ENCODE measurements around the gene TEPSIN. TPM values are rescaled to one million over a fixed set of nuclear protein-coding genes. Genes with fewer than 3 reads are reported as not detected.

TEPSIN gene
- polyA plus RNA-seq, 1 donor (not counting 4 experiments of a cell fraction or from before 2014, with no cell fraction given), result 7.1 TPM

DNA sequence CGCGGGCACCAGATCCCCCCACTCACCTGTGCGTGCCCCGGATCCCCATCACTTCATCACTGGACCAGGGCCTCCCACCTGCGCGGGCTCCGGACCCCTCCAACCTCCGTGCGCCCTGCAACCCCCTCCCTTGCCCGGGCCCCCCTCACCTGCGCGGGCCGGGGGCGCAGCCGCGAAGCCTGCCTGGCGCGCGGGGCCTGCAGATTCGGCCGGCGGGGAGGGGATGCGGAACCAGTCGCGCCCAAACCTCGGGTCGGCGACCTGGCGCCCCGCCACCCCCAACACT is 16.3 kb downstream of the TEPSIN start:
- TF ChIP-seq CTCF (optimal IDR thresholded peaks at IDR 0.05 in 1 of 3, IDR thresholded peaks at IDR 0.05 in 1 of 3, conservative IDR thresholded peaks at IDR 0.05 in 1 of 3; ENCODE audit: extremely low read depth in 1 of 3, insufficient read depth in 2 of 3, low read length in 3 of 3) (no peak), EZH2 (IDR thresholded peaks at IDR 0.05; ENCODE audit: low read length) (no peak)
- no peaks in the 10 kb centered on the region for H3K79me2 ChIP-seq (ENCODE audit: control insufficient read depth, insufficient read depth, low read length)
- H2AFZ ChIP-seq (ENCODE audit: control insufficient read depth, low read length), result peak overlapping the region; percentile 71
- H3K27ac ChIP-seq (ENCODE audit: control insufficient read depth, insufficient read depth, low read length), result no peak overlapping the region
- no peaks in the 10 kb centered on the region for H3K9me1 ChIP-seq (ENCODE audit: control insufficient read depth, extremely low read depth, insufficient read depth, low read length)
- DNase-seq (ENCODE audit: low read depth, low spot score), result no peak
- peak overlapping the region; percentile 87 for H3K4me2 ChIP-seq (ENCODE audit: control insufficient read depth, extremely low read depth, insufficient read depth, low read depth, low read length)
- H3K9me3 ChIP-seq (ENCODE audit: control insufficient read depth, low read depth, low read length), result no peaks in the 10 kb centered on the region
- peaks cover 17% of the 10 kb centered on the region for H3K4me1 ChIP-seq (ENCODE audit: control insufficient read depth, extremely low read depth, insufficient read depth, low read length)
- H3K36me3 ChIP-seq (ENCODE audit: control insufficient read depth in 2 of 2, extremely low read depth in 1 of 2, insufficient read depth in 2 of 2, low read length in 2 of 2), result no peaks in the 10 kb centered on the region
- no peaks in the 10 kb centered on the region for H4K20me1 ChIP-seq (ENCODE audit: control insufficient read depth, extremely low read depth, insufficient read depth, low read length)
- H3K4me3 ChIP-seq (ENCODE audit: control insufficient read depth in 2 of 3, extremely low read depth in 1 of 3, insufficient read depth in 2 of 3, low read depth in 1 of 3, low read length in 3 of 3), result peak overlapping the region; percentile 51 to 79 (median 67)
- no peaks in the 10 kb centered on the region for H3K27me3 ChIP-seq (ENCODE audit: control insufficient read depth, extremely low read depth, insufficient read depth, low read length)
- peak overlapping the region; percentile 56 for H3K9ac ChIP-seq (ENCODE audit: control insufficient read depth, extremely low read depth, insufficient read depth, low read length)
- FAIRE-seq, result no peak
- dilution Hi-C loops (cut with MboI; ENCODE audit: extremely low pct_ligation_motif_present, low sequenced_read_pairs), result no loop called here

- no peaks in the 10 kb centered on the region for H3K9me3 ChIP-seq (ENCODE audit: control insufficient read depth, low read depth, low read length)
- no peak for DNase-seq (ENCODE audit: low read depth, low spot score)
- FAIRE-seq, result no peak
- H3K4me2 ChIP-seq (ENCODE audit: control insufficient read depth, extremely low read depth, insufficient read depth, low read depth, low read length), result peak overlapping the region; percentile 87
- H3K4me1 ChIP-seq (ENCODE audit: control insufficient read depth, extremely low read depth, insufficient read depth, low read length), result peaks cover 17% of the 10 kb centered on the region
- H3K27me3 ChIP-seq (ENCODE audit: control insufficient read depth, extremely low read depth, insufficient read depth, low read length), result no peaks in the 10 kb centered on the region
- no peak overlapping the region for H3K27ac ChIP-seq (ENCODE audit: control insufficient read depth, insufficient read depth, low read length)
- H4K20me1 ChIP-seq (ENCODE audit: control insufficient read depth, extremely low read depth, insufficient read depth, low read length), result no peaks in the 10 kb centered on the region
- TF ChIP-seq EZH2 (IDR thresholded peaks at IDR 0.05; ENCODE audit: low read length) (no peak), CTCF (optimal IDR thresholded peaks at IDR 0.05 in 1 of 3, IDR thresholded peaks at IDR 0.05 in 1 of 3, conservative IDR thresholded peaks at IDR 0.05 in 1 of 3; ENCODE audit: extremely low read depth in 1 of 3, insufficient read depth in 2 of 3, low read length in 3 of 3) (no peak)
- H3K9me1 ChIP-seq (ENCODE audit: control insufficient read depth, extremely low read depth, insufficient read depth, low read length), result no peaks in the 10 kb centered on the region
- H3K4me3 ChIP-seq (ENCODE audit: control insufficient read depth in 2 of 3, extremely low read depth in 1 of 3, insufficient read depth in 2 of 3, low read depth in 1 of 3, low read length in 3 of 3), result peak overlapping the region; percentile 51 to 79 (median 67)
- no peaks in the 10 kb centered on the region for H3K79me2 ChIP-seq (ENCODE audit: control insufficient read depth, insufficient read depth, low read length)
- H3K36me3 ChIP-seq (ENCODE audit: control insufficient read depth in 2 of 2, extremely low read depth in 1 of 2, insufficient read depth in 2 of 2, low read length in 2 of 2), result no peaks in the 10 kb centered on the region
- dilution Hi-C loops (cut with MboI; ENCODE audit: extremely low pct_ligation_motif_present, low sequenced_read_pairs), result no loop called here
- peak overlapping the region; percentile 56 for H3K9ac ChIP-seq (ENCODE audit: control insufficient read depth, extremely low read depth, insufficient read depth, low read length)
- peak overlapping the region; percentile 44 for H2AFZ ChIP-seq (ENCODE audit: control insufficient read depth, low read length)
Observed at GRCh38 chr17:81221842-81222619, 16.8 kb downstream of the TEPSIN start.
